Subcutaneous abdominal adipose tissue (tissue), 5 donors: ENCODE results near the gene FBXW8.
"Not testable (repeated sequence)": the region's sequence is repeated elsewhere in the genome, so short reads cannot be mapped to it uniquely, and the experiment has no call there.

Experiments
- H3K27ac ChIP-seq: one replicate; pipeline ENCODE4 v1.7.0; 2013; ENCODE audit warnings: low read depth, mild to moderate bottlenecking, inconsistent platforms, low read length, moderate library complexity
- H3K27me3 ChIP-seq, 5 donors: one replicate each; pipeline ENCODE4 v1.7.0; 2013; ENCODE audit warnings: low read length in 5 of 5, inconsistent platforms in 1 of 5; ENCODE audit not compliant: control insufficient read depth in 5 of 5, insufficient read depth in 4 of 5
- H3K36me3 ChIP-seq, 5 donors: one replicate each; pipeline ENCODE4 v1.7.0; 2013; ENCODE audit warnings: low read length in 5 of 5; ENCODE audit not compliant: control insufficient read depth in 5 of 5, insufficient read depth in 5 of 5
- H3K4me1 ChIP-seq, 5 donors: one replicate each; pipeline ENCODE4 v1.7.0; 2013; ENCODE audit warnings: low read length in 5 of 5, mild to moderate bottlenecking in 3 of 5, moderate library complexity in 1 of 5; ENCODE audit not compliant: control insufficient read depth in 5 of 5, insufficient read depth in 5 of 5
- H3K4me3 ChIP-seq, 5 donors: one replicate each; pipeline ENCODE4 v1.7.0; 2013; ENCODE audit warnings: low read length in 5 of 5, low read depth in 1 of 5
- H3K9ac ChIP-seq, 5 donors: one replicate each; pipeline ENCODE4 v1.7.0; 2013; ENCODE audit warnings: low read length in 5 of 5, mild to moderate bottlenecking in 4 of 5, moderate library complexity in 3 of 5
- H3K9me3 ChIP-seq, 5 donors: one replicate each; pipeline ENCODE4 v1.7.0; 2013; ENCODE audit warnings: low read length in 5 of 5; ENCODE audit not compliant: control insufficient read depth in 5 of 5
- donor health status: healthy.
- donor health status: healthy.
- donor health status: healthy.
- donor health status: healthy.
- donor health status: healthy.

Gene FBXW8

GRCh38 chr12:117054279-117054678, 143.5 kb downstream of the FBXW8 start:
- Histone ChIP-seq H3K9ac (no peak overlapping the region), H3K27ac (no peak overlapping the region), H3K4me1 (peaks cover 0 to 2% (median 0%) of the 10 kb centered on the region in 5 donors), H3K4me3 (no peak overlapping the region), H3K27me3 (peaks cover 0 to 12% (median 4%) of the 10 kb centered on the region in 5 donors), H3K36me3 (no peaks in the 10 kb centered on the region), H3K9me3 (no peaks in the 10 kb centered on the region)

- not testable (repeated sequence) for H3K36me3 ChIP-seq, H3K9me3 ChIP-seq, H3K9ac ChIP-seq, H3K4me3 ChIP-seq, H3K27ac ChIP-seq
- Histone ChIP-seq H3K27me3 (peaks cover 4 to 17% (median 9%) of the 10 kb centered on the region in 5 donors), H3K4me1 (peaks cover 0 to 12% (median under 1%) of the 10 kb centered on the region in 5 donors)
Measured at GRCh38 chr12:117057626-117058025, 146.9 kb downstream of the FBXW8 start.

- H3K36me3 ChIP-seq = no peaks in the 10 kb centered on the region
- no peak overlapping the region for H3K27ac ChIP-seq
- no peak overlapping the region for H3K9ac ChIP-seq
- H3K27me3 ChIP-seq = peaks cover 4 to 19% (median 13%) of the 10 kb centered on the region in 5 donors
- H3K4me1 ChIP-seq = peaks cover 0 to 21% (median 3%) of the 10 kb centered on the region in 5 donors
- no peaks in the 10 kb centered on the region for H3K9me3 ChIP-seq
- no peak overlapping the region for H3K4me3 ChIP-seq
Measured at GRCh38 chr12:117058442-117059072, 147.8 kb downstream of the FBXW8 start.

GRCh38 chr12:117059156-117059555, 148.4 kb downstream of the FBXW8 start:
- H3K4me3 ChIP-seq = no peak overlapping the region
- peaks cover 0 to 24% (median 3%) of the 10 kb centered on the region in 5 donors for H3K4me1 ChIP-seq
- H3K27ac ChIP-seq = no peak overlapping the region
- H3K36me3 ChIP-seq = no peaks in the 10 kb centered on the region
- H3K9ac ChIP-seq = no peak overlapping the region
- H3K27me3 ChIP-seq = peaks cover 4 to 19% (median 9%) of the 10 kb centered on the region in 5 donors
- H3K9me3 ChIP-seq = no peaks in the 10 kb centered on the region

- Histone ChIP-seq H3K27me3 (peaks cover 4 to 14% (median 4%) of the 10 kb centered on the region in 5 donors), H3K36me3 (no peaks in the 10 kb centered on the region), H3K4me1 (peaks cover 0 to 24% (median 3%) of the 10 kb centered on the region in 5 donors), H3K4me3 (no peak overlapping the region), H3K9ac (no peak overlapping the region), H3K9me3 (no peaks in the 10 kb centered on the region), H3K27ac (no peak overlapping the region)
Measured at GRCh38 chr12:117060246-117060928, 149.6 kb downstream of the FBXW8 start.

- Histone ChIP-seq H3K9me3 (no peaks in the 10 kb centered on the region), H3K36me3 (no peaks in the 10 kb centered on the region), H3K4me3 (no peak overlapping the region), H3K4me1 (peaks cover 0 to 24% (median 3%) of the 10 kb centered on the region in 5 donors), H3K9ac (no peak overlapping the region), H3K27me3 (peaks cover 4 to 14% (median 4%) of the 10 kb centered on the region in 5 donors), H3K27ac (no peak overlapping the region)
Measured at GRCh38 chr12:117060929-117061305, 150.2 kb downstream of the FBXW8 start.

- H3K9ac ChIP-seq = no peak overlapping the region
- H3K4me3 ChIP-seq = no peak overlapping the region
- peaks cover 0 to 24% (median 3%) of the 10 kb centered on the region in 5 donors for H3K4me1 ChIP-seq
- peaks cover 4 to 13% (median 4%) of the 10 kb centered on the region in 5 donors for H3K27me3 ChIP-seq
- no peaks in the 10 kb centered on the region for H3K9me3 ChIP-seq
- no peaks in the 10 kb centered on the region for H3K36me3 ChIP-seq
- H3K27ac ChIP-seq = no peak overlapping the region
Measured at GRCh38 chr12:117061555-117062079, 150.9 kb downstream of the FBXW8 start.

- H3K36me3 ChIP-seq = no peaks in the 10 kb centered on the region
- H3K4me3 ChIP-seq = peak overlapping the region in 1 of 5 donors; percentile 2
- peaks cover 4 to 14% (median 8%) of the 10 kb centered on the region in 5 donors for H3K27me3 ChIP-seq
- no peaks in the 10 kb centered on the region for H3K9me3 ChIP-seq
- no peak overlapping the region for H3K9ac ChIP-seq
- H3K27ac ChIP-seq = no peak overlapping the region
- H3K4me1 ChIP-seq = peaks cover 0 to 24% (median 3%) of the 10 kb centered on the region in 5 donors
Measured at GRCh38 chr12:117063162-117063911, 152.6 kb downstream of the FBXW8 start.

GRCh38 chr12:117064049-117064448, 153.3 kb downstream of the FBXW8 start:
- no peak overlapping the region for H3K9ac ChIP-seq
- peaks cover 2 to 14% (median 8%) of the 10 kb centered on the region in 5 donors for H3K27me3 ChIP-seq
- H3K27ac ChIP-seq = no peak overlapping the region
- H3K4me1 ChIP-seq = peaks cover 0 to 24% (median 3%) of the 10 kb centered on the region in 5 donors
- H3K4me3 ChIP-seq = no peak overlapping the region
- no peaks in the 10 kb centered on the region for H3K9me3 ChIP-seq
- no peaks in the 10 kb centered on the region for H3K36me3 ChIP-seq
